PC-3 (cell line): Measurements from ENCODE around the gene C4orf50. TPM values are rescaled to one million over a fixed set of nuclear protein-coding genes. Genes with fewer than 3 reads are reported as not detected.

Experiments used
- ATAC-seq: fragments of 200-7000 bp; cut with Tn5 transposase; 2 replicates; pipeline ENCODE4 v1.9.1; 2020; ENCODE audit warnings: mild to moderate bottlenecking, moderate library complexity
- BruUV-seq: library from RNA; stranded (reverse); fragments of 400-500 nt; replicated peaks from 2 replicates; lab custom pipeline; 2021; lab: Mats Ljungman, UMichigan
- CTCF ChIA-PET: fragments of 300-600 bp; sonication (Branson Sonifier 250); formaldehyde crosslinking; loops from one replicate; lab custom pipeline; 2022; ENCODE audit warnings: antibody characterized with exemption; lab: Charles Lee
- POLR2A ChIA-PET: fragments of 300-600 bp; sonication (Branson Sonifier 250); formaldehyde crosslinking; loops from one replicate; lab custom pipeline; 2022; ENCODE audit warnings: antibody characterized with exemption; ENCODE audit not compliant: unreplicated experiment; lab: Charles Lee
- DNase-seq: peaks from one replicate; pipeline ENCODE4 v3.0.0-alpha.2; 2015
- H2AFZ ChIP-seq: fragments of 300-600 bp; sonication (generic); 2 replicates; pipeline ENCODE4 v1.6.0; 2016; ENCODE audit warnings: antibody characterized with exemption, low read length
- H3F3A ChIP-seq: fragments of 300-600 bp; sonication (generic); one replicate; pipeline ENCODE4 v1.6.0; 2017; ENCODE audit warnings: antibody characterized with exemption, low read length, control low read depth, mild to moderate bottlenecking; ENCODE audit not compliant: unreplicated experiment
- H3K27ac ChIP-seq: fragments of 300-600 bp; sonication (generic); 2 replicates; pipeline ENCODE4 v1.5.1; 2016; ENCODE audit warnings: mild to moderate bottlenecking, low read length
- H3K27me3 ChIP-seq: fragments of 300-600 bp; sonication (generic); 2 replicates; pipeline ENCODE4 v1.6.1; 2016; ENCODE audit warnings: low read length, mixed read lengths
- H3K36me3 ChIP-seq: fragments of 300-600 bp; sonication (generic); 2 replicates; pipeline ENCODE4 v1.6.1; 2016; ENCODE audit warnings: low read depth, mixed run types, low read length, mixed read lengths
- H3K4me1 ChIP-seq: fragments of 300-600 bp; sonication (generic); 2 replicates; pipeline ENCODE4 v1.5.1; 2016; ENCODE audit warnings: low read length; ENCODE audit not compliant: insufficient read depth
- H3K4me2 ChIP-seq: fragments of 300-600 bp; sonication (generic); 2 replicates; pipeline ENCODE4 v1.6.0; 2016; ENCODE audit warnings: low read length
- H3K4me3 ChIP-seq: fragments of 300-600 bp; sonication (generic); 2 replicates; pipeline ENCODE4 v1.5.1; 2016; ENCODE audit warnings: mild to moderate bottlenecking, low read length, mixed read lengths
- H3K79me2 ChIP-seq: fragments of 300-600 bp; sonication (generic); 2 replicates; pipeline ENCODE4 v1.6.1; 2017; ENCODE audit warnings: low read length, mixed read lengths
- H3K9ac ChIP-seq: fragments of 300-600 bp; sonication (generic); 2 replicates; pipeline ENCODE4 v1.6.0; 2016; ENCODE audit warnings: mild to moderate bottlenecking, low read length
- H3K9me2 ChIP-seq: fragments of 300-600 bp; sonication (generic); replicated peaks from 2 replicates; pipeline ENCODE4 v1.6.1; 2016; ENCODE audit warnings: mixed run types, low read length, mixed read lengths
- H3K9me3 ChIP-seq: fragments of 300-600 bp; sonication (generic); 2 replicates; pipeline ENCODE4 v1.6.1; 2016; ENCODE audit warnings: low read length, mixed read lengths
- H4K20me1 ChIP-seq: fragments of 300-600 bp; sonication (generic); 2 replicates; pipeline ENCODE4 v1.6.1; 2016; ENCODE audit warnings: low read length, mixed read lengths
- CTCF ChIP-seq: fragments of 300-600 bp; sonication (generic); conservative IDR thresholded peaks from 2 replicates; pipeline ENCODE4 v1.5.1; 2017; ENCODE audit warnings: antibody characterized with exemption, low read depth, mild to moderate bottlenecking, low read length
- EZH2 ChIP-seq: fragments of 300-600 bp; sonication (generic); IDR thresholded peaks from one replicate; pipeline ENCODE4 v1.6.1; 2017; ENCODE audit warnings: antibody characterized with exemption, mild to moderate bottlenecking, low read length; ENCODE audit not compliant: unreplicated experiment
- EZH2phosphoT487 ChIP-seq: fragments of 300-600 bp; sonication (generic); IDR thresholded peaks from 2 replicates; pipeline ENCODE4 v1.6.1; 2018; ENCODE audit warnings: mild to moderate bottlenecking, antibody characterized with exemption, low read length, borderline replicate concordance
- intact Hi-C: fragments of 100-400 bp; cut with micrococcal nuclease; formaldehyde crosslinking; loops from 2 replicates; pipeline ENCODE4 v1.9.0; 2023
- total RNA-seq: library from RNA; depleted of rRNA; stranded (reverse); fragments of >200 nt; gene quantifications from 2 replicates; pipeline ENCODE4 v1.2.3, GENCODE V29; 2014

Gene C4orf50
- total RNA-seq, 1 experiment from 2014 or later = not detected

DNA sequence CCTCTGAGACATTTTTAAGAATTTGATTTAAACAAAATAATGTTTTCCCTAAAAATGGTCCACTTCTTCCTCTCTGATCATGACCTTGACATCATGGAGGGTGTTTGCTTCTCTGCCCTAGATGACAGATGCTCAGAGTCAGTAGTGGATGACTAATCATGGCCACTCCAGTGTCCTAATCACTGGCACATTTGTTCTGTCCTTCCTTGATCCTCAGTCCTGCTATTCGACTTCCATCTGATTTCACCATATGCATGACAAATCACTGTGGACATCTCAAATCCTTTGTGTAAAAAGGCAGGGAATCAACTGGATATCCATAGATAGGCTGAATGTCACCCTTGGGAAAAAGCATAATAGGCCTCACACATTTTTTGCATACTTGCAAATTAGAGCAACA, 134.3 kb downstream of the C4orf50 start:
- TF ChIP-seq EZH2phosphoT487 = no peak
- TF ChIP-seq EZH2 = no peak
- TF ChIP-seq CTCF = no peak
- BruUV-seq = no TSS peak
- H3K9me2 ChIP-seq = no peaks in the 10 kb centered on the region
- DNase-seq (no peak), ATAC-seq (no peak)
- H3K9ac ChIP-seq = no peak overlapping the region
- H3K36me3 ChIP-seq = no peaks in the 10 kb centered on the region
- ChIA-PET CTCF (no interaction called here), POLR2A (no interaction called here)
- no peaks in the 10 kb centered on the region for H4K20me1 ChIP-seq
- intact Hi-C loops = no loop called here
- H3K4me3 ChIP-seq = no peak overlapping the region
- no peaks in the 10 kb centered on the region for H3K4me1 ChIP-seq
- no peaks in the 10 kb centered on the region for H3K9me3 ChIP-seq
- H3K27me3 ChIP-seq = peaks cover 27% of the 10 kb centered on the region
- no peak overlapping the region for H2AFZ ChIP-seq
- no peaks in the 10 kb centered on the region for H3K79me2 ChIP-seq
- H3K4me2 ChIP-seq = no peak overlapping the region
- no peak overlapping the region for H3K27ac ChIP-seq
- no peaks in the 10 kb centered on the region for H3F3A ChIP-seq

DNA sequence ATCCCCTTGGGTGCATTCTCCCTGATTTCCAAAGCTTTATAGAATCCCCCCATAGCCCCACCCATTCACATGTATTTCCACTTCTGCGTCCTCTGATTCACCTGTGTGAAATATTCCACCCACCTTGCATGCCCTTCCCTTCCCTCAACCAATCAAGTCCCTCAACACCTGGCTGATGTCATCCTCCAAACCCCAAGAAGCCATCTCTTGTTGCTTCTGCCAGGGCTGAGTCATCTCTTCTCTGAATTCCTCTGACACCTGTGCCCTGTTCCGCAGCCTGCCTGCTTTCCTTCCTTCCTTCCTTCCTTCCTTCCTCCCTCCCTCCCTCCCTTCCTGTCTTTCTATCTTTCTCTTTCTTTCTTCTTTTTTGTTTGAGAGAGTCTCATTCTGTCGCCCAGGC, 135.3 kb downstream of the C4orf50 start:
- no peak overlapping the region for H3K9ac ChIP-seq
- no TSS peak for BruUV-seq
- DNase-seq = peak; percentile 8
- H3F3A ChIP-seq = no peaks in the 10 kb centered on the region
- H3K9me2 ChIP-seq = no peaks in the 10 kb centered on the region
- H3K4me1 ChIP-seq = no peaks in the 10 kb centered on the region
- no peak for ATAC-seq
- no peak overlapping the region for H3K4me2 ChIP-seq
- no peak overlapping the region for H2AFZ ChIP-seq
- H3K27me3 ChIP-seq = peaks cover 29% of the 10 kb centered on the region
- H3K27ac ChIP-seq = no peak overlapping the region
- no peaks in the 10 kb centered on the region for H3K9me3 ChIP-seq
- intact Hi-C loops = no loop called here
- CTCF ChIA-PET = no interaction called here
- POLR2A ChIA-PET = no interaction called here
- no peaks in the 10 kb centered on the region for H4K20me1 ChIP-seq
- H3K36me3 ChIP-seq = no peaks in the 10 kb centered on the region
- no peaks in the 10 kb centered on the region for H3K79me2 ChIP-seq
- no peak overlapping the region for H3K4me3 ChIP-seq
- TF ChIP-seq EZH2phosphoT487 (no peak), CTCF (no peak), EZH2 (no peak)

DNA sequence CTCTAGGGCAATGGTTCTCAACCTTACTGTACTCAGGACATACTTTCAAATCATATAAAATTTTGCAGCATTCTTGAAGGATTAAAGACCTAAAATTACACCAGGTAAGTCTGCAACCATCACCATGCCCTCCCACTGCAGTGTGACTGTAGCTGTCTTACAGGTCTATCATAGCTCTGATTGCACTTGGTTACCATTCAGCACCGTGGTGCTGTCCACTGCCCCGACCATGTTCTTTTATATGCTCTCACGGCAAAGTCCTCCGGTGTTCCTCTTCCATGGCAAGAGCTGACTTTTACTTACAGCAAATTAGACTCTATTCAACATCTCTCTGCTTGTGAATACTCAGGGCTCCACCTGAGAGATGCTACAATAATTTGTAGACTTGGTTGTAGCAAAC, 136.9 kb downstream of the C4orf50 start:
- BruUV-seq = no TSS peak
- H3K27me3 ChIP-seq = peaks cover 21% of the 10 kb centered on the region; the same call in 1 of the 2 replicates
- CTCF ChIA-PET = no interaction called here

More for the DNA sequence above, 136.9 kb downstream of the C4orf50 start:
- H3K27ac ChIP-seq = no peak overlapping the region
- no peak overlapping the region for H3K4me2 ChIP-seq
- no peaks in the 10 kb centered on the region for H3K4me1 ChIP-seq
- intact Hi-C loops = no loop called here
- no peaks in the 10 kb centered on the region for H3K79me2 ChIP-seq
- H3F3A ChIP-seq = no peaks in the 10 kb centered on the region
- H3K9ac ChIP-seq = no peak overlapping the region
- H3K4me3 ChIP-seq = no peak overlapping the region
- no peaks in the 10 kb centered on the region for H3K9me3 ChIP-seq
- H3K36me3 ChIP-seq = no peaks in the 10 kb centered on the region
- POLR2A ChIA-PET = no interaction called here
- ATAC-seq (no peak), DNase-seq (peak; percentile 5)
- no peak overlapping the region for H2AFZ ChIP-seq
- no peaks in the 10 kb centered on the region for H4K20me1 ChIP-seq
- TF ChIP-seq EZH2 = no peak
- TF ChIP-seq CTCF = no peak
- TF ChIP-seq EZH2phosphoT487 = no peak
- H3K9me2 ChIP-seq = no peaks in the 10 kb centered on the region
